Right atrium auricular region (tissue), 2 donors: ENCODE data around the gene HBQ1. TPM values are rescaled to one million over a fixed set of nuclear protein-coding genes. Genes with fewer than 3 reads are reported as not detected.
"Not testable (repeated sequence)": the region's sequence is repeated elsewhere in the genome, so short reads cannot be mapped to it uniquely, and the experiment has no call there.

Experiments
- DNase-seq: peaks from one replicate; pipeline ENCODE4 v3.0.0-alpha.2; 2019; ENCODE audit warnings: low spot score
- H3K27ac ChIP-seq, 2 donors: fragments of 200-600 bp; sonication (generic); 1 replicate in 1 of 2; 2 replicates in 1 of 2; pipeline ENCODE4 v1.5.1; 2016 to 2019
- H3K27me3 ChIP-seq, 2 donors: fragments of 200-600 bp; sonication (generic); one replicate each; pipeline versions ENCODE4 v1.5.1 to v1.6.0; 2017 to 2019
- H3K36me3 ChIP-seq: fragments of 200-600 bp; sonication (generic); one replicate; pipeline ENCODE4 v1.5.1; 2016
- H3K4me1 ChIP-seq, 2 donors: fragments of 200-600 bp; sonication (generic); one replicate each; pipeline versions ENCODE4 v1.5.1 to v1.6.0; 2017 to 2019
- H3K4me3 ChIP-seq, 2 donors: fragments of 200-600 bp; sonication (generic); 1 replicate in 1 of 2; 2 replicates in 1 of 2; pipeline ENCODE4 v1.5.1; 2017 to 2019; ENCODE audit warnings: mild to moderate bottlenecking in 1 of 2, moderate library complexity in 1 of 2
- H3K9me3 ChIP-seq, 2 donors: fragments of 200-600 bp; sonication (generic); one replicate each; pipeline ENCODE4 v1.5.1; 2019
- total RNA-seq, 2 donors: library from RNA; depleted of rRNA; stranded (reverse); fragments of >200 nt; gene quantifications; one replicate each; pipeline ENCODE4 v1.1.0, GENCODE V29; 2016
- TF ChIP-seq, protein P1 (sequence below), 2 donors: fragments of 200-600 bp; sonication (generic); IDR thresholded peaks; one replicate each; pipeline ENCODE4 v1.5.1; 2019; ENCODE audit warnings: antibody characterized with exemption in 2 of 2

Gene HBQ1
- total RNA-seq, 2 donors from 2014 or later, result 2.1 to 2.8 TPM

DNA sequence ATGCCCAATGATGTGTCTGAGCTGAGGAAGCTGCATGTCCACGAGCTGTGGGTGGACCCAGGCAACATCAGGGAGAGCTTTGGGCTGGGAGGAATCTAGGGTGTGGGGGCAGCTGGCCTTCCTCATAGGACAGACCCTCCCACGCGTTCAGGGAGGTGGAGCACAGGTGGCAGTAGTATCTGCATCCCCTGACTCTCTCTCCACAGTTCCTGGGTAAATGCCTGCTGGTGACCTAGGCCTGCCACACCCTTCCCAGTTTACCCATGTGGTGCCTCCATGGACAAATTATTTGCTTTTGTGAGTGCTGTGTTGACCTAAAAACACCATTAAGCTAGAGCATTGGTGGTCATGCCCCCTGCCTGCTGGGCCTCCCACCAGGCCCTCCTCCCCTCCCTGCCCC lies 11.2 kb upstream of the HBQ1 start:
- Histone ChIP-seq H3K36me3 (no peaks in the 10 kb centered on the region), H3K4me1 (peaks cover 0 to 20% of the 10 kb centered on the region in 2 donors), H3K27me3 (peaks cover 35 to 42% of the 10 kb centered on the region in 2 donors), H3K4me3 (no peak overlapping the region), H3K9me3 (no peaks in the 10 kb centered on the region), H3K27ac (no peak overlapping the region)
- DNase-seq, result no peak
- TF ChIP-seq, protein P1, sequence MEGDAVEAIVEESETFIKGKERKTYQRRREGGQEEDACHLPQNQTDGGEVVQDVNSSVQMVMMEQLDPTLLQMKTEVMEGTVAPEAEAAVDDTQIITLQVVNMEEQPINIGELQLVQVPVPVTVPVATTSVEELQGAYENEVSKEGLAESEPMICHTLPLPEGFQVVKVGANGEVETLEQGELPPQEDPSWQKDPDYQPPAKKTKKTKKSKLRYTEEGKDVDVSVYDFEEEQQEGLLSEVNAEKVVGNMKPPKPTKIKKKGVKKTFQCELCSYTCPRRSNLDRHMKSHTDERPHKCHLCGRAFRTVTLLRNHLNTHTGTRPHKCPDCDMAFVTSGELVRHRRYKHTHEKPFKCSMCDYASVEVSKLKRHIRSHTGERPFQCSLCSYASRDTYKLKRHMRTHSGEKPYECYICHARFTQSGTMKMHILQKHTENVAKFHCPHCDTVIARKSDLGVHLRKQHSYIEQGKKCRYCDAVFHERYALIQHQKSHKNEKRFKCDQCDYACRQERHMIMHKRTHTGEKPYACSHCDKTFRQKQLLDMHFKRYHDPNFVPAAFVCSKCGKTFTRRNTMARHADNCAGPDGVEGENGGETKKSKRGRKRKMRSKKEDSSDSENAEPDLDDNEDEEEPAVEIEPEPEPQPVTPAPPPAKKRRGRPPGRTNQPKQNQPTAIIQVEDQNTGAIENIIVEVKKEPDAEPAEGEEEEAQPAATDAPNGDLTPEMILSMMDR (IDR thresholded peaks at IDR 0.05), result no peak

DNA sequence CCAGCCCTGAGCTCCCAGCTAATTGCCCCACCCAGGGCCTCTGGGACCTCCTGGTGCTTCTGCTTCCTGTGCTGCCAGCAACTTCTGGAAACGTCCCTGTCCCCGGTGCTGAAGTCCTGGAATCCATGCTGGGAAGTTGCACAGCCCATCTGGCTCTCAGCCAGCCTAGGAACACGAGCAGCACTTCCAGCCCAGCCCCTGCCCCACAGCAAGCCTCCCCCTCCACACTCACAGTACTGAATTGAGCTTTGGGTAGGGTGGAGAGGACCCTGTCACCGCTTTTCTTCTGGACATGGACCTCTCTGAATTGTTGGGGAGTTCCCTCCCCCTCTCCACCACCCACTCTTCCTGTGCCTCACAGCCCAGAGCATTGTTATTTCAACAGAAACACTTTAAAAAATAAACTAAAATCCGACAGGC lies 10.2 kb upstream of the HBQ1 start:
- not testable (repeated sequence) for H3K36me3 ChIP-seq, H3K27ac ChIP-seq, H3K4me3 ChIP-seq, H3K9me3 ChIP-seq, DNase-seq
- H3K4me1 ChIP-seq, result peaks cover 0 to 18% of the 10 kb centered on the region in 2 donors
- peaks cover 37 to 47% of the 10 kb centered on the region in 2 donors for H3K27me3 ChIP-seq

- DNase-seq, result no peak
- Histone ChIP-seq H3K4me1 (peaks cover 0 to 11% of the 10 kb centered on the region in 2 donors), H3K27me3 (peaks cover 30 to 45% of the 10 kb centered on the region in 2 donors), H3K27ac (no peak overlapping the region), H3K4me3 (no peak overlapping the region), H3K9me3 (no peaks in the 10 kb centered on the region), H3K36me3 (no peaks in the 10 kb centered on the region)
- TF ChIP-seq, protein P1 (IDR thresholded peaks at IDR 0.05), result no peak
Measured at GRCh38 chr16:170788-171187, 9.5 kb upstream of the HBQ1 start.

GRCh38 chr16:172374-172941 lies 7.8 kb upstream of the HBQ1 start, which contains the start of gene HBA2:
Gene HBA2 (plus strand): TSS chr16:172876. CDS start chr16:172913, 37 bp downstream.
- not testable (repeated sequence) for H3K4me1 ChIP-seq, DNase-seq, H3K27ac ChIP-seq, H3K36me3 ChIP-seq, H3K9me3 ChIP-seq, H3K4me3 ChIP-seq
- H3K27me3 ChIP-seq, result peaks cover 16 to 31% of the 10 kb centered on the region in 2 donors

- not testable (repeated sequence) for H3K27ac ChIP-seq, DNase-seq, H3K4me3 ChIP-seq, H3K4me1 ChIP-seq, H3K9me3 ChIP-seq, H3K36me3 ChIP-seq
- H3K27me3 ChIP-seq, result peaks cover 10 to 32% of the 10 kb centered on the region in 2 donors
Measured at GRCh38 chr16:173211-173854, 6.9 kb upstream of the HBQ1 start.

GRCh38 chr16:173928-174769 lies 6.1 kb upstream of the HBQ1 start:
- H3K4me1 ChIP-seq, DNase-seq, H3K36me3 ChIP-seq, H3K4me3 ChIP-seq, H3K27ac ChIP-seq, H3K9me3 ChIP-seq: not testable (repeated sequence)
- H3K27me3 ChIP-seq, result peaks cover 10 to 23% of the 10 kb centered on the region in 2 donors

- no peak for DNase-seq
- Histone ChIP-seq H3K27me3 (peaks cover 10 to 22% of the 10 kb centered on the region in 2 donors), H3K4me1 (peaks cover 0 to 15% of the 10 kb centered on the region in 2 donors), H3K9me3 (no peaks in the 10 kb centered on the region), H3K27ac (no peak overlapping the region), H3K36me3 (no peaks in the 10 kb centered on the region), H3K4me3 (no peak overlapping the region)
- TF ChIP-seq, protein P1 (IDR thresholded peaks at IDR 0.05), result no peak
Measured at GRCh38 chr16:175011-175949, 5.0 kb upstream of the HBQ1 start.

- H3K9me3 ChIP-seq, H3K36me3 ChIP-seq, H3K4me3 ChIP-seq, DNase-seq, H3K27ac ChIP-seq: not testable (repeated sequence)
- Histone ChIP-seq H3K27me3 (peaks cover 10 to 26% of the 10 kb centered on the region in 2 donors), H3K4me1 (peaks cover 0 to 22% of the 10 kb centered on the region in 2 donors)
Measured at GRCh38 chr16:176006-176405, 4.3 kb upstream of the HBQ1 start.

DNA sequence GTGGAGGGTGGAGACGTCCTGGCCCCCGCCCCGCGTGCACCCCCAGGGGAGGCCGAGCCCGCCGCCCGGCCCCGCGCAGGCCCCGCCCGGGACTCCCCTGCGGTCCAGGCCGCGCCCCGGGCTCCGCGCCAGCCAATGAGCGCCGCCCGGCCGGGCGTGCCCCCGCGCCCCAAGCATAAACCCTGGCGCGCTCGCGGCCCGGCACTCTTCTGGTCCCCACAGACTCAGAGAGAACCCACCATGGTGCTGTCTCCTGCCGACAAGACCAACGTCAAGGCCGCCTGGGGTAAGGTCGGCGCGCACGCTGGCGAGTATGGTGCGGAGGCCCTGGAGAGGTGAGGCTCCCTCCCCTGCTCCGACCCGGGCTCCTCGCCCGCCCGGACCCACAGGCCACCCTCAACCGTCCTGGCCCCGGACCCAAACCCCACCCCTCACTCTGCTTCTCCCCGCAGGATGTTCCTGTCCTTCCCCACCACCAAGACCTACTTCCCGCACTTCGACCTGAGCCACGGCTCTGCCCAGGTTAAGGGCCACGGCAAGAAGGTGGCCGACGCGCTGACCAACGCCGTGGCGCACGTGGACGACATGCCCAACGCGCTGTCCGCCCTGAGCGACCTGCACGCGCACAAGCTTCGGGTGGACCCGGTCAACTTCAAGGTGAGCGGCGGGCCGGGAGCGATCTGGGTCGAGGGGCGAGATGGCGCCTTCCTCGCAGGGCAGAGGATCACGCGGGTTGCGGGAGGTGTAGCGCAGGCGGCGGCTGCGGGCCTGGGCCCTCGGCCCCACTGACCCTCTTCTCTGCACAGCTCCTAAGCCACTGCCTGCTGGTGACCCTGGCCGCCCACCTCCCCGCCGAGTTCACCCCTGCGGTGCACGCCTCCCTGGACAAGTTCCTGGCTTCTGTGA lies 3.5 kb upstream of the HBQ1 start, which contains the start of gene HBA1:
TSS of gene HBA1 (plus strand) at position 204 of the 906 bp plus-strand sequence. CDS start at position 241, 37 bp downstream.
- Histone ChIP-seq H3K4me1 (peaks cover 0 to 28% of the 10 kb centered on the region in 2 donors), H3K27me3 (peaks cover 3 to 26% of the 10 kb centered on the region in 2 donors)
- DNase-seq, H3K9me3 ChIP-seq, H3K4me3 ChIP-seq, H3K36me3 ChIP-seq, H3K27ac ChIP-seq: not testable (repeated sequence)
